Caco-2 (cell line): ENCODE results near the gene FAM135A. TPM values are rescaled to one million over a fixed set of nuclear protein-coding genes. Genes with fewer than 3 reads are reported as not detected.

Experiments used
- BruUV-seq: library from RNA; stranded (reverse); fragments of 400-500 nt; replicated peaks from 2 replicates; lab custom pipeline; 2021; lab: Mats Ljungman, UMichigan
- CTCF ChIA-PET: fragments of 300-600 bp; sonication (Branson Sonifier 250); formaldehyde crosslinking; loops from one replicate; lab custom pipeline; 2022; ENCODE audit warnings: antibody characterized with exemption; lab: Charles Lee
- POLR2A ChIA-PET: fragments of 300-600 bp; sonication (Branson Sonifier 250); formaldehyde crosslinking; loops from one replicate; lab custom pipeline; 2022; ENCODE audit warnings: antibody characterized with exemption; lab: Charles Lee
- DNase-seq, 2 experiments: peaks; one replicate each; pipeline versions ENCODE4 v3.0.0 to v3.0.0-alpha.2; 2020 to 2022
- H3K27me3 ChIP-seq: replicated peaks from 2 replicates; pipeline ENCODE4 v1.6.0; 2011; ENCODE audit warnings: low read length; ENCODE audit not compliant: control insufficient read depth, insufficient read depth
- H3K36me3 ChIP-seq: 2 replicates; pipeline ENCODE4 v1.5.1; 2011; ENCODE audit warnings: low read length; ENCODE audit not compliant: control insufficient read depth, insufficient read depth
- H3K4me1 ChIP-seq: fragments of 250-450 bp; sonication (Bioruptor Pico); 2 replicates; pipeline ENCODE4 v1.5.1; 2020; ENCODE audit warnings: mild to moderate bottlenecking
- H3K4me3 ChIP-seq: 2 replicates; pipeline ENCODE4 v1.5.1; 2011; ENCODE audit warnings: low read depth, mild to moderate bottlenecking, control low read depth, low read length
- H3K9me3 ChIP-seq: fragments of 250-450 bp; sonication (Bioruptor Pico); 2 replicates; pipeline ENCODE4 v1.5.1; 2020; ENCODE audit warnings: mild to moderate bottlenecking, moderate library complexity
- H3K27ac Mint-ChIP-seq: one replicate; pipeline ENCODE4 v1.8.0; 2022; ENCODE audit warnings: mixed read lengths; ENCODE audit not compliant: unreplicated experiment
- H3K27me3 Mint-ChIP-seq: one replicate; pipeline ENCODE4 v1.8.0; 2022; ENCODE audit warnings: mixed read lengths; ENCODE audit not compliant: insufficient read depth, unreplicated experiment
- H3K36me3 Mint-ChIP-seq: one replicate; pipeline ENCODE4 v1.8.0; 2022; ENCODE audit warnings: mild to moderate bottlenecking, mixed read lengths; ENCODE audit not compliant: insufficient read depth, unreplicated experiment
- H3K4me1 Mint-ChIP-seq: one replicate; pipeline ENCODE4 v1.8.0; 2022; ENCODE audit warnings: low read depth, mixed read lengths; ENCODE audit not compliant: unreplicated experiment
- H3K4me3 Mint-ChIP-seq: one replicate; pipeline ENCODE4 v1.8.0; 2022; ENCODE audit warnings: mild to moderate bottlenecking, moderate library complexity, mixed read lengths; ENCODE audit not compliant: unreplicated experiment
- H3K9me3 Mint-ChIP-seq: one replicate; pipeline ENCODE4 v1.8.0; 2022; ENCODE audit warnings: mixed read lengths; ENCODE audit not compliant: unreplicated experiment
- CTCF ChIP-seq, 2 experiments: fragments of 200-600 bp in 1 of 2; IDR thresholded peaks; 1 replicate in 1 of 2; 2 replicates in 1 of 2; pipeline versions ENCODE4 v1.5.1 to v1.8.0; 2011 to 2022; ENCODE audit warnings: antibody characterized with exemption in 1 of 2, control low read depth in 1 of 2, inconsistent platforms in 1 of 2, low read depth in 1 of 2, low read length in 1 of 2, mild to moderate bottlenecking in 1 of 2, moderate library complexity in 1 of 2; ENCODE audit not compliant: insufficient read depth in 1 of 2, severe bottlenecking in 1 of 2, unreplicated experiment in 1 of 2
- intact Hi-C: fragments of 100-400 bp; cut with micrococcal nuclease; formaldehyde crosslinking; loops from one replicate; pipeline ENCODE4 v1.10.0; 2022; ENCODE audit not compliant: unreplicated experiment
- total RNA-seq: library from RNA; stranded (reverse); gene quantifications from 2 replicates; pipeline ENCODE4 v1.2.3, GENCODE V29; 2022

The FAM135A gene
- total RNA-seq, 1 experiment from 2014 or later, result 18.7 TPM

DNA sequence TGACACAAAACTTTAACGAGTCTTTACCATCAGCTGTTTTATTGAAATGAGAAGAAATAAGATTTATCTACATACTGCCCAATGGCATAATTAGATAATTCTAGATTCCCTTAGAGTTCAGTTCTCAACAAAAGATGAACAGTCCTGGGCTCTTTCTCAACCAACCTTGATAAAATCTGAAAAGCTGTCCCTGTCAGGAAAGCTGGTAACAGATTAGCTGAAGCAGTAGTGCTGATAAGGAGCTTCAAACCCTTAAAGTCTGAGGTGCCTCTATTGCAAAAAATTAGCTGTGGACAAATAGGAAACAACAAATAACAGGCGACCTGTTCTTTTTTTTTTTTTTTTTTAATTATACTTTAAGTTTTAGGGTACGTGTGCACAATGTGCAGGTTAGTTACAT lies 35.9 kb upstream of the FAM135A start:
- no peaks in the 10 kb centered on the region for H3K27me3 Mint-ChIP-seq

GRCh38 chr6:70379473-70380013 lies 33.8 kb upstream of the FAM135A start:
- H3K36me3 Mint-ChIP-seq, result no peaks in the 10 kb centered on the region
- H3K27me3 ChIP-seq, result no peaks in the 10 kb centered on the region
- BruUV-seq, result no TSS peak
- H3K27me3 Mint-ChIP-seq, result no peaks in the 10 kb centered on the region
- ChIA-PET POLR2A (no interaction called here), CTCF (no interaction called here)
- no peak overlapping the region for H3K4me3 Mint-ChIP-seq
- peaks cover 4% of the 10 kb centered on the region for H3K4me1 ChIP-seq
- H3K9me3 Mint-ChIP-seq, result no peaks in the 10 kb centered on the region
- no peak overlapping the region for H3K4me3 ChIP-seq
- H3K36me3 ChIP-seq, result no peaks in the 10 kb centered on the region
- DNase-seq, result no peak
- H3K27ac Mint-ChIP-seq, result no peak overlapping the region
- peaks cover 12% of the 10 kb centered on the region for H3K4me1 Mint-ChIP-seq
- intact Hi-C loops, result no loop called here
- no peaks in the 10 kb centered on the region for H3K9me3 ChIP-seq
- no peak for TF ChIP-seq CTCF (IDR thresholded peaks at IDR 0.05; ENCODE audit: insufficient read depth in 1 of 2, low read depth in 1 of 2, low read length in 1 of 2, severe bottlenecking in 1 of 2, unreplicated experiment in 1 of 2)

More for the DNA sequence above, 35.9 kb upstream of the FAM135A start:
- DNase-seq, result no peak
- Histone ChIP-seq H3K4me1 (peaks cover 4% of the 10 kb centered on the region), H3K27me3 (no peaks in the 10 kb centered on the region), H3K9me3 (no peaks in the 10 kb centered on the region), H3K36me3 (no peaks in the 10 kb centered on the region), H3K4me3 (no peak overlapping the region)
- TF ChIP-seq CTCF (IDR thresholded peaks at IDR 0.05; ENCODE audit: insufficient read depth in 1 of 2, low read depth in 1 of 2, low read length in 1 of 2, severe bottlenecking in 1 of 2, unreplicated experiment in 1 of 2), result no peak
- ChIA-PET CTCF (no interaction called here), POLR2A (no interaction called here)
- Mint-ChIP-seq H3K36me3 (no peaks in the 10 kb centered on the region), H3K27ac (no peak overlapping the region), H3K4me1 (peaks cover 14% of the 10 kb centered on the region), H3K4me3 (no peak overlapping the region), H3K9me3 (no peaks in the 10 kb centered on the region)
- intact Hi-C loops, result no loop called here
- BruUV-seq, result no TSS peak

DNA sequence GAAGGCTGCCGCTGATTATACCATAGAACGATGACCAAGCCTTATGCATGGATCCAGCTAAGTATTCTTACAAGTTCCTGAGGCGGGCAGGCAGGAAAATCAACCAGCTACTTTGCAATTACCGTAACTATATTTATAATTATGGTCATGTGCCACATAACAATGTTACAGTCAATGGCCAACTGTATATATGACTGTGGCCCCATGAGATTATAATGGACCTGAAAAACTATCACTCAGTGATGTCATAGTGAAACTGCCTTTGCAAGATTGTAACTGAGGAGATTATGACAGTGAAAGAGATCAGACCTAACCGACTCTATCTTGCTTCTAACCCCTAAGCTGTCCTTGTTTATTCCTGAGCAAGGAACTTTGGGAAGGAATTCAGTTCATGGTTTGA lies 33.1 kb upstream of the FAM135A start:
- no peak overlapping the region for H3K27ac Mint-ChIP-seq
- Histone ChIP-seq H3K4me1 (peaks cover 4% of the 10 kb centered on the region), H3K4me3 (no peak overlapping the region), H3K27me3 (no peaks in the 10 kb centered on the region), H3K36me3 (no peaks in the 10 kb centered on the region), H3K9me3 (no peaks in the 10 kb centered on the region)
- ChIA-PET CTCF (no interaction called here), POLR2A (no interaction called here)
- H3K9me3 Mint-ChIP-seq, result no peaks in the 10 kb centered on the region
- H3K4me1 Mint-ChIP-seq, result peaks cover 5% of the 10 kb centered on the region
- no peak overlapping the region for H3K4me3 Mint-ChIP-seq
- no peaks in the 10 kb centered on the region for H3K27me3 Mint-ChIP-seq
- no peak for TF ChIP-seq CTCF (IDR thresholded peaks at IDR 0.05; ENCODE audit: insufficient read depth in 1 of 2, low read depth in 1 of 2, low read length in 1 of 2, severe bottlenecking in 1 of 2, unreplicated experiment in 1 of 2)
- BruUV-seq, result no TSS peak
- intact Hi-C loops, result no loop called here
- no peak for DNase-seq
- no peaks in the 10 kb centered on the region for H3K36me3 Mint-ChIP-seq
